ENCODE measurements around the gene POU2AF2.
"Not testable (repeated sequence)": the region's sequence is repeated elsewhere in the genome, so short reads cannot be mapped to it uniquely, and the experiment has no call there.

The POU2AF2 gene

GRCh38 chr11:111282562-111283075, 37.1 kb downstream of the POU2AF2 start:
- DNase-seq (ENCODE audit: low spot score) = no peak
- TF ChIP-seq CTCF (IDR thresholded peaks at IDR 0.05; ENCODE audit: extremely low read depth, missing control alignments) = no peak

GRCh38 chr11:111283945-111284481, 38.5 kb downstream of the POU2AF2 start:
- no peak for TF ChIP-seq CTCF (IDR thresholded peaks at IDR 0.05; ENCODE audit: extremely low read depth, missing control alignments)
- peak; percentile 12 for DNase-seq (ENCODE audit: low spot score)

- TF ChIP-seq CTCF (IDR thresholded peaks at IDR 0.05; ENCODE audit: extremely low read depth, missing control alignments) = no peak
- no peak for DNase-seq (ENCODE audit: low spot score)
These were observed 39.9 kb downstream of the POU2AF2 start for GRCh38 chr11:111285189-111286091.

GRCh38 chr11:111291764-111292163, 46.2 kb downstream of the POU2AF2 start:
- DNase-seq (ENCODE audit: low spot score) = no peak
- no peak for TF ChIP-seq CTCF (IDR thresholded peaks at IDR 0.05; ENCODE audit: extremely low read depth, missing control alignments)

GRCh38 chr11:111292408-111292807, 46.9 kb downstream of the POU2AF2 start:
- not testable (repeated sequence) for DNase-seq (ENCODE audit: low spot score)

- no peak for TF ChIP-seq CTCF (IDR thresholded peaks at IDR 0.05; ENCODE audit: extremely low read depth, missing control alignments)
- no peak for DNase-seq (ENCODE audit: low spot score)
These were observed 50.7 kb downstream of the POU2AF2 start for GRCh38 chr11:111296196-111296595.

GRCh38 chr11:111297696-111298095, 52.2 kb downstream of the POU2AF2 start:
- TF ChIP-seq CTCF (IDR thresholded peaks at IDR 0.05; ENCODE audit: extremely low read depth, missing control alignments) = no peak
- DNase-seq (ENCODE audit: low spot score) = no peak
